Glutamatergic neuron (in vitro differentiated cells): ENCODE results near the gene CLIC3. TPM values are rescaled to one million over a fixed set of nuclear protein-coding genes. Genes with fewer than 3 reads are reported as not detected.

Experiments used
- DNase-seq: peaks from one replicate; pipeline ENCODE4 v3.0.0; 2022
- H3K27ac Mint-ChIP-seq: one replicate; pipeline ENCODE4 v1.8.0; 2020; ENCODE audit warnings: mild to moderate bottlenecking, mixed read lengths, inconsistent platforms; ENCODE audit not compliant: unreplicated experiment
- H3K27me3 Mint-ChIP-seq: one replicate; pipeline ENCODE4 v1.8.0; 2020; ENCODE audit warnings: mild to moderate bottlenecking, moderate library complexity, mixed read lengths, inconsistent platforms; ENCODE audit not compliant: unreplicated experiment
- H3K36me3 Mint-ChIP-seq: one replicate; pipeline ENCODE4 v1.8.0; 2020; ENCODE audit warnings: mild to moderate bottlenecking, mixed read lengths, inconsistent platforms; ENCODE audit not compliant: unreplicated experiment
- H3K4me1 Mint-ChIP-seq: one replicate; pipeline ENCODE4 v1.8.0; 2020; ENCODE audit warnings: mild to moderate bottlenecking, low read depth, mixed read lengths, inconsistent platforms; ENCODE audit not compliant: unreplicated experiment
- H3K4me3 Mint-ChIP-seq: one replicate; pipeline ENCODE4 v1.8.0; 2020; ENCODE audit warnings: mild to moderate bottlenecking, mixed read lengths, inconsistent platforms; ENCODE audit not compliant: unreplicated experiment
- H3K9me3 Mint-ChIP-seq: one replicate; pipeline ENCODE4 v1.8.0; 2020; ENCODE audit warnings: mild to moderate bottlenecking, moderate library complexity, mixed read lengths, inconsistent platforms; ENCODE audit not compliant: unreplicated experiment
- CTCF ChIP-seq: fragments of 200-600 bp; sonication (generic); IDR thresholded peaks from one replicate; pipeline ENCODE4 v1.5.0; 2021; ENCODE audit not compliant: partially characterized antibody, unreplicated experiment
- long read RNA-seq: library from polyadenylated mRNA; unstranded; transcript quantifications from one replicate; pipeline ENCODE4 v2.0.0, GENCODE V29; 2020; ENCODE audit not compliant: unreplicated experiment
- total RNA-seq: library from RNA; stranded (reverse); fragmentation: NEBNext Ultra II Directional; extraction: Animal tissue kit (Norgen Biotek cat#: 25700); gene quantifications from one replicate; pipeline ENCODE4 v1.2.1, GENCODE V29; 2021; ENCODE audit not compliant: unreplicated experiment

CLIC3 gene
- total RNA-seq: not detected
- long read RNA-seq: 0 reads

- Mint-ChIP-seq H3K4me3 (no peak within 1 kb of the TSS), H3K9me3 (peaks cover 5% of the 10 kb centered on the region), H3K27ac (no peak within 1 kb of the TSS), H3K4me1 (peaks cover 6% of the 10 kb centered on the region), H3K27me3 (peaks cover 3% of the 10 kb centered on the region), H3K36me3 (no peaks in the 10 kb centered on the region)
- TF ChIP-seq CTCF: no peak
- no peak for DNase-seq
Measured at GRCh38 chr9:136996361-136997292, at the start of gene CLIC3. Gene CLIC3, minus strand, starts transcription at chr9:136996568. Its CDS starts 25 bp downstream, at chr9:136996543.

- peak overlapping the region; percentile 91 for H3K4me3 Mint-ChIP-seq
- H3K27me3 Mint-ChIP-seq: peaks cover 4% of the 10 kb centered on the region
- TF ChIP-seq CTCF: no peak
- no peaks in the 10 kb centered on the region for H3K36me3 Mint-ChIP-seq
- peak; percentile 85 for DNase-seq
- H3K4me1 Mint-ChIP-seq: no peaks in the 10 kb centered on the region
- H3K9me3 Mint-ChIP-seq: no peaks in the 10 kb centered on the region
- H3K27ac Mint-ChIP-seq: peak overlapping the region; percentile 48
Measured at GRCh38 chr9:137045294-137046087, 49.1 kb upstream of the CLIC3 start.

- Mint-ChIP-seq H3K4me3 (peak overlapping the region; percentile 91), H3K27me3 (peaks cover 4% of the 10 kb centered on the region), H3K4me1 (no peaks in the 10 kb centered on the region), H3K27ac (peak overlapping the region; percentile 48), H3K36me3 (no peaks in the 10 kb centered on the region), H3K9me3 (no peaks in the 10 kb centered on the region)
- TF ChIP-seq CTCF: no peak
- no peak for DNase-seq
Measured at GRCh38 chr9:137044502-137045177, 48.3 kb upstream of the CLIC3 start.

GRCh38 chr9:137044037-137044436, 47.7 kb upstream of the CLIC3 start:
- no peaks in the 10 kb centered on the region for H3K9me3 Mint-ChIP-seq
- no peaks in the 10 kb centered on the region for H3K36me3 Mint-ChIP-seq
- peak overlapping the region; percentile 30 for H3K4me3 Mint-ChIP-seq
- no peak overlapping the region for H3K27ac Mint-ChIP-seq
- TF ChIP-seq CTCF: no peak
- DNase-seq: no peak
- H3K27me3 Mint-ChIP-seq: peaks cover 4% of the 10 kb centered on the region
- H3K4me1 Mint-ChIP-seq: no peaks in the 10 kb centered on the region
